ENCODE results near the gene KCNG2.

The KCNG2 gene

DNA sequence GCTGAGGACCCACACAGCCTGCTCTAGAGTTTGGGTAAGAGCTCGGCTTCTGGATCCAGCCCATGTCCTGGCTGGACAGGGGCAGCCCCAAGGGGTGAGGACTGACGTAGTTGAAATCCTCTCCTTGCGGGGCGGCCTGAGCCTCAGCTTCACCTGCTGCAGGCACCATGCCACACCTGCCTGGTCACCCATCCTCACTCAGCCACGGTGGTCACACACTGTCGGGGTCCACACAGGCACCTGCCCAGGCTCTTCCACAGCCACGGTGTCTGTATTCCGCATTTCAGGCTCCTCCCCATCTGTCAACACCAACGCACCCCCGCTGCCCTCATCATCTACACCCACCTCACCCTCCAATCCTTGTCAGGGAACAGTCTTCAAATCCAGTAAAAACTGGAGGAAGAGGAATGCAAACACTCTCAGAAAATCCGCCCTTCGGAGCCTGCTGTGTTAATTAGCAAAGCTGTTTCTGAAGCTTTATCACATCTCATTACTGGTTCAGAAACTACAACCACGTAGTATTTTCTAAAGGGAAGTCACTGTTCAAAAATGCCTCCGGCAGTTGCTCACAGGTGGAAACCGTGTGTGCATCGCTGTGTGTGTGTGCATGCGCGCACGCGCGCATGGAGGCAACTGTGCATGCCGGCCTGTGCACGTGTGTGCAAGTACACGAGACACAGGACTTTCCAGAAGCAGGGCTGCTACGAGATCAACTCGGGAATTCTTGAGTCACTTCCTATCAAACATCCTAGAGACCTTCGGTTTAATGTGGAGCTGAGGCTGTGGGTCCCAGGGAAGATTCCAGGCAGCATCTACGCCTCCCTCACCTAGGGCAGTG lies 115.5 kb downstream of the KCNG2 start:
- DNase-seq: no peak

DNA sequence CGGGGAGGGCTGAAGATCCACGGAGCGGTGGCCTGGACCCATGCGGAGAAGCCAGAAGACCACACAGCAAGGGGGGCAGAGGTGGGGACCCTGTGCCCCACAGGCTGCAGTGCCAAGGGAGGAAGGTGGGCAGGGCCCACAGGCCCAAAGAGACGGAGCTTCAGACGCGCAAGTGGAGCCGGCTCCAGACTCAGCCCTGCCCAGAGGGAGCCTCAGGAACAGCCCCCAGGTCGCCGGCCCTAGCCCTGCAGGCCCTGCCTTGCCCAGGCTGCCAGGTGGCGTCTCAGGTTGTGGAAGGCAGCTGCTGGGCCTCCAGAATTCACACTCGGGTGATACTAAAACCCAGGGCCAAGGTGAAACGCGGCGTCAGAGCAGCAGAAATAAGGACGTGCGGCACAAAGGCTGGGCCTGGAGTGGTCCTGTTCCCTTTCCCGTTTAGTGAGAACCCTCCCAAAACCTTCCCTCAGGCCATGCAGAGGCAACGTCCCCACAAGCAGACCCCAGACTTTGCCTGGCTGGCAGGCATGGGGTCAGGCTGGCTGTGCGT lies 116.9 kb downstream of the KCNG2 start:
- no peak for DNase-seq

DNA sequence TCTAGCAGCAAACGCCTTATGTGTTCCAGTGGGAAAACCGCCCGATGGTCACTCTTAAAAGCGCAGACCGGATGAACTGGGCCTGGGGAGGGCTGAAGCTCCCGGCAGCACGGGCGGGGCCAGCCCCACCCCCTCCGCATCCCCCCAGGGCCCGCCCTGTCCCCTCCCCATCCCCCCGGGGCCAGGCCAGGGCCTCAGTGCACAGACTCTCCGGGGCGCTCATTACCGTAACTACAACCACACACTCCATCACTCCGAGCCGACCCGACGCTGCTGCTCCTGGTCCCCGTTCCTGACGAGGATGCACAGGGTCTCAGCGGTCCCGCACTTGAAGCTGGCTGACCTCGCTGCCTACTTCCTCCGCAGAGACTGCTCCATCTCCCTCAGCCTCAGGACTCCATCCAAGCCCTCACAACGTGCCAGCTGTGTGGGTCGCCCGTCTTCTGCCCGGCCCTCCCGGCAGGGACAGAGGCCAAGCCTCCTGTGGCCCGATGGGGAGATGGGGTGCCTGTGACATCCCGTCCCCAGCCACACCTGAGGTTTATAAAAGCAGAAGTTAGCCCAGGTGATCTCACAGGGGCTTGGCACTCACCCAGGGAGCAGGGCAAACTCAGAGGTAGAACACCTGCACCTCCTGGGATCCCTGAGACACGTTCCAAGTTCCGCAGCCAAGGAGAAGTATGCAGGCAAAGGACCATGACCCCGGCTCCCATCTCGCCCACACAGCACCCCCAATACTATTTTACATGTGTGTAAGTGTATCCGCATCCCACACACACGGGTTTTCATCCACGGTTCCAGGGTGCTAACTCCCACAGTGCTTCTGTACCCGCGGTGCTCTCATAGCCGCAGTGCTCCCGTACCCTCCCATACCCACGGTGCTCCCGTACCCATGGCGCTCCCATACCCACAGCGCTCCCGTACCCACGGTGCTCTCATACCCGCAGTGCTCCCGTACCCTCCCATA lies 117.7 kb downstream of the KCNG2 start:
- no peak for DNase-seq

DNA sequence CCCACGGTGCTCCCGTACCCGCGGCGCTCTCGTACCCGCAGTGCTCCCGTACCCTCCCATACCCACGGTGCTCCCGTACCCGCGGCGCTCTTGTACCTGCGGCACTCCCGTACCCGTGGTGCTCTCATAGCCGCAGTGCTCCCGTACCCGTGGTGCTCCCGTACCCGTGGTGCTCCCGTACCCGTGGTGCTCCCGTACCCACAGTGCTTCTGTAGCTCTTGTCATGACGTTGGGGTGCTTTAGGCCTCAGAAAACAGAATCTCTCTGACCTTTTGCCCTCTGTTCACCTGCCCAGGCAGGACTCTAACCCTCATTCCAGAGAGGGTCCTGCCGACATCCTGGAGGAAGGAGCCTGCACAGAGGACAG lies 118.4 kb downstream of the KCNG2 start:
- DNase-seq: no peak

DNA sequence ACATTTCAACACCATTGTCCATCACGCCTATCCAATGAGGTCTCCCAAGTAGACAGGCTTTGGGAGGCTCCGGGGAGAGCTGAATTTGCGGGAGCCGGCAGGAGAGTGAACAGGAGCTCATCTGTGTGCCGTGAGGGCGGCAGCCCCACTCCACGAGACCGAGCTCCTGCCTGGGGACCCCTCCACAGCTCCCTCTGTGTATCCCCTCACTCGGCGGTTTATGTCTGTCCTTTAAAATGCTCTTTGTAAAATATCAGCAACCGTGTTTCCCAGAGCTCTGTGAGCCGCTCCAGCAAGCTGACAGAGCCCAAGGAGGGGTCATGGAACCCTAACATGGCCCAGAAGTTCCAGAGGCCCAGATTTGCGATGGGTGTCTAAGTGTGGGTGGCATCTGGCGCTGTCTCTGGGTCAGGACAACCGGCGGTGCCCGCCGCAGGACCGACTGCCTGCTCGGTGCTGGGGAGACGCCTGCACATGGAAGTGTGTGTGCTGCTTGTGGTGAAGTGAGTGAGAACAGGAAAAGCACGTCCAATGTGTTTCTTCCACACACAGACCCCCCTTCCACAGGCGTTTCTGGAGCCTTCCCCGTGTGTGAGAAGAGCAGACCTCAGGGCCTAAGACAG lies 118.9 kb downstream of the KCNG2 start:
- DNase-seq: no peak

DNA sequence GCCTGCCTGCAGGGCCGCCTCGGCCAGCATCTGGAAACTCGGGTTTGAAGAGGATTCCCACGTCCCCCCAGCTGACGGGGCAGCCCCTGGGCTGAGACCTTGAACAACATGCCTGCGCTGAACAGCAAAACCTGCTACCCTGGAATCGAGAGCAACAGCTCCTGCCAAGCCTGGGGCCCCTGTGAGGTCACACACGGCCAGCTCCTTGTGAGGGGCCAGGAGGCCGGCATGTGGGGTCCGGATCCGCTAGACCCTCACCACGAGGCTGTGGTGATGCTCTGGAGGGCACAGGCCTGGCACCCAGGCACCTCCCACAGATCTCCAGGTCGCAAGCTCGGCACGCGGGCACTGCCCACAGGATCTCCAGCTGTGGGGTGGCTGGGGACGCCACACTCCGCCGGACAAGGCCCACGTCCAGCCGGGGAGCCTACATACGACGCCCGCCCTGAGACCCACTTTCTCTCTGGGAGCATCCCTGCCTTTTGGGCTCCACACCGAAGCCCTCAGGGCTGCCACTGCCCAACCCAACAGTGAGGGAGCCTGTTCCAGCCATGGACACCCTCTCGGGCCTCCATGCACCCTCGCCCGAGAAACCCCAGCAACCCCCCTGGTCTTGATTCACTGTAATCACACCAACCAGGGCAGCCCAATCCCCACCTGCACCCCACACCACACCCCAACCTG lies 119.6 kb downstream of the KCNG2 start:
- DNase-seq: no peak

DNA sequence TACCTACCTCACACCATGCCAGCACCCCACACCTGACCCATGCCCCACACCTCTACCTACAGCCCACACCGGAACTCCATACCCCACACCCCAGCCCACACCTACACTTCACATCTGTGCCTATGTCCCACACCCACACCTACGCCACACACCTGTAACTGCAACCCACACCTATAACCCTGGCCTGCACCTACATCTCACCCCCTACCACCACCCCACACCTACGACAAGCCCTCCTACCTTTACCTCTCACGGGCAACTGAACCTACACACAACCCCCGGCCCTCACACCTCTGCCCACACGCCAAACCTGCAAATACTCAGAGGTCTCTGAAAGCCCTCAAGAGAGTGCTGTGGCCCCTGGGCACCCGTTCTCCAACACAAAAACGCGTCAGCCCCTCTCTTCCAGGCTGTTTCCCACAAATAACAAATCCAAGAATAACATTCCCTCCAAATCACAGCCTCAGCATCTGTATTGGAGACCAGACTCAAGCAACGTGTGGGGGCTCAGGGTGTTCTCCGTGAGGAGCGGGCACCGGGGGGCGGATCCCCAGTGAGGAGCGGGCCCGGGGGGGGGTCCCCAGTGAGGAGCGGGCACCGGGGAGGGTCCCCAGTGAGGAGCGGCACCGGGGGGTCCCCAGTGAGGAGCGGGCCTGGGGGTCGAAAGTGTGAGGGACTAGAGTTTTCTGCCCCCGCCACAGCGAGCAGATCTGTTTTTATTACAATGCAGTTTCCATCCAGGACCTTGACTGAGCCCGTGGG lies 120.3 kb downstream of the KCNG2 start:
- no peak for DNase-seq

DNA sequence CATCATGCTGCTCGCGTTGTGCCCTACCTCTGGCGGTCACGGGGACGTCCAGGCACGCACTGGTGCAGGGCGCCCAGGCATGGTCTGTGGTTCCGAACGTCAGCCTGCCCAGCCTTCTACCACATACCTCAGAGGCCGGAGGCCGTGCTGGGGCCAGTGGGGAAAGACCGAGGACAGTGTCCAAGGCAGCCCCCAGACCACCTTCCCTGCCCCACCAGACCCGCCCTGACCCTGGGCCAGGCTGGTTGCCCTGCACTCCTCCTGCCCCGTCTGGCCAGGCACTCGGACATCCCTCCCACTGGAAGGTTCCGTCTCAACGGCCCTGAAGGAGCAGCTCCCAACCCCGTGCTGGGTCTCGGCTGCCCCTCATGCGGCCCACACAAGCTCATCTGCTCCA lies 120.9 kb downstream of the KCNG2 start:
- no peak for DNase-seq

DNA sequence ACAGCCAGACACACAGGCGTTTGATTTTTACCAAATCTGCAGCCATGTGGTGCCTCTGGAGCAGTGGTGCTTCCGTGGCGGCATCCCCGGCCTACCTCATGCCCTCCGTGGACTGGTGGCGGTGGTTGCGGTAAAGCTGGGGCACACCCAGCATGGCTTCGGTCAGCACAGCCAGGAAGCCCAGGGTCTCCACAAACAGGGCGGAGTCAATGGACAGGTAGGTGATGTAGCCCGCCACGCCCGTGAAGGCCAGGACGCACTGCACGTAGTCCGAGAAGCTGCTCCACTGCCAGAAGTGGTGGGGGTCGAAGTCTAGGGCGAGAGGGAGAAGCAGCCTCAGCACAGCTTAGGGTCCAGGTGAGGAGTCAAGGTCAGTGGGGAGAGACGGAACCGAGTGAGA lies 121.4 kb downstream of the KCNG2 start:
- DNase-seq: no peak

DNA sequence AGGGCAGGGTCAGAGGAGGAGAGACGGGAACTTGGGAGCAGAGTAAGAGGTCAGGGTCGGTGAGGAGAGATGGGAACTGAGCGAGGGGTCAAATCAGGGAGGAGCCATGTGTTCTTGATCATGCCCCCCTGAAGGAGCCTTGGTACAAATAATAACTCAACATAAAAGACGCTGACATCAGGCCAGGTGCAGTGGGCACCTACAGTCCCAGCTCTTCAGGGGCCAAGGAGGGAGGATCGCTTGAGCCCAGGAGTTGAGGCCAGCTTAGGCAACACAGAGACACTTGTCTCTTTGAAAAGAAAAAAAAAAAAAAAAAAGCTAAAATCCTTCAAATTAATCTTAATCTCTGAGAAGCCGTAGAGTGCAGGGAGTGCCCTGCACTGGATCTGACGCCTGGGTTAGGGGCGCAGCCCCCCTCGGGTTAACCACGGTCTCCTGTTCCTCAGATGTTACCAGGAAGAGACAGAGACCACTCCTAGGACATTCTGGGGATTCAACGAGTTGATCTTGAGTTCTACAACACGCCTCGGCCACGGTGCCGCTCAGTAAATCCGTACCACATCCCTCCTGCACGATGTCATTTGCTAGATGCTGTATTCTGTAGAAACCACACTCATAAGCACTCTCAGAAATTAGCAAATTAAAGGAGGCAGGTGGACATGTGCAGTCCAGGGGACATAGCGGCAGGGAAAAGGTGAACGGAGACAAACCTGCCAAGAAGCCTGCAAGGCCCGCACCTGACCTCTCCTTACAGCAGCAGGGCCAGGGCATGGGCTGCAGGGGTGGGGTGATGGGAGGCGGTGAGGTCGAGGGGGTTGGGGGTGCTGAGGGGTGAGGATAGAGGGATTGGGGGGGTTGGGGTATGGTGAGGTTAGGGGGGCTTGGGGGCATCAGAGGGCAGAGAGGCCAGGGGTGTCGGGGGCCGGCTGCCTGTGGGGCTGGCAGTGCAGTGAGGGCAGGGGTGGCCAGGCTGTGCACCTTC lies 124.5 kb downstream of the KCNG2 start:
- DNase-seq: no peak

DNA sequence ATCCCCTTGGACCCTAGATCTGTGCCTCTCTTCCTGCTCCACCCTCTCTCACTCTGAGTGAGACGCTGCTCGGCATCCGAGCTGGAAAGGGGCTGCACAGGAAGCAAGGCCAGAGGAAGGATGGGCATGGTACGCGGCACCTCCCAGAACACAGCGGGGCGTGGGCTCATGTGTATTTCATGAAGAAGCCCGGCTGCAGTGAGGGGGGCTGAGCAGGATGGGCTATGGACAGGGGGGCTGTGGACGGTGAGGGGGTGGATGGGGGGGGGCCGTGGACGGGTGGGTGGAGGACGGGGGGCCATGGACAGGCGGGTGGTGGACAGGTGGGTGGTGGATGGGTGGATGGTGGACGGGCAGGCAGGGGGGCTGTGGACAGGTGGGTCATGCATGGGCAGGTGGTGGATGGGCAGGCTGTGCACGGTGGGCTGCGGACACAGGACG lies 125.3 kb downstream of the KCNG2 start:
- no peak for DNase-seq

DNA sequence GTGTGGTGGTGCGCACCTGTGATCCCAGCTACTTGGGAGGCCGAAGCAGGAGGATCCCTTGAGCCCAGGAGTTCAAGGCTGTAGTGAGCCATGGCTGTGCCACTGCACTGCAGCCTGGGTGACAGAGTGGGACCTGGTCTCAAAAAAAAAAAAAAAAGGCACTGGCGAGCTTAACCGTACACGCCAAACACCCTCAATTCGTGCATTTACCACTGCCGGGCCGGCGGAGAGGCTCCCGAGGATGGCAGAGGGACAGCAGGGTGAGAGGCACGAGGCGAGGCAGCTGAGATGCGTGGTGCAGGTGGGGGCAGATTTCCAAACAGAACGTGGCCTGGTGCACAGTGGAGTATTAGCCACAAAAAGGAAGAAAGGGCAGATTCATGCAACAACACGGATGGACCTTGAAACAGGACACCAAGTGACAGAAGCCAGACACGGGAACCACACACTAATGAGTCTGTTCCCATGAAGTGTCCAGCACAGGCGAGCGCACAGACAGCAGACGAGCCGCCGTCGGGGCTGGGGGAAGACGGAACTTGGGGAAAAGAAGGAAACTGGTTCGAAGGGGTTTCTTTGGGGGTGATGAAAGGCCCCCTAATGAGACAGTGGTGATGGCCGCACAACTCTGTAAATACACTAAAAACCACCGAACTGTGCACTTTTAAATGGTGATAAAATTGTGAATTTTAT lies 126.3 kb downstream of the KCNG2 start:
- no peak for DNase-seq

DNA sequence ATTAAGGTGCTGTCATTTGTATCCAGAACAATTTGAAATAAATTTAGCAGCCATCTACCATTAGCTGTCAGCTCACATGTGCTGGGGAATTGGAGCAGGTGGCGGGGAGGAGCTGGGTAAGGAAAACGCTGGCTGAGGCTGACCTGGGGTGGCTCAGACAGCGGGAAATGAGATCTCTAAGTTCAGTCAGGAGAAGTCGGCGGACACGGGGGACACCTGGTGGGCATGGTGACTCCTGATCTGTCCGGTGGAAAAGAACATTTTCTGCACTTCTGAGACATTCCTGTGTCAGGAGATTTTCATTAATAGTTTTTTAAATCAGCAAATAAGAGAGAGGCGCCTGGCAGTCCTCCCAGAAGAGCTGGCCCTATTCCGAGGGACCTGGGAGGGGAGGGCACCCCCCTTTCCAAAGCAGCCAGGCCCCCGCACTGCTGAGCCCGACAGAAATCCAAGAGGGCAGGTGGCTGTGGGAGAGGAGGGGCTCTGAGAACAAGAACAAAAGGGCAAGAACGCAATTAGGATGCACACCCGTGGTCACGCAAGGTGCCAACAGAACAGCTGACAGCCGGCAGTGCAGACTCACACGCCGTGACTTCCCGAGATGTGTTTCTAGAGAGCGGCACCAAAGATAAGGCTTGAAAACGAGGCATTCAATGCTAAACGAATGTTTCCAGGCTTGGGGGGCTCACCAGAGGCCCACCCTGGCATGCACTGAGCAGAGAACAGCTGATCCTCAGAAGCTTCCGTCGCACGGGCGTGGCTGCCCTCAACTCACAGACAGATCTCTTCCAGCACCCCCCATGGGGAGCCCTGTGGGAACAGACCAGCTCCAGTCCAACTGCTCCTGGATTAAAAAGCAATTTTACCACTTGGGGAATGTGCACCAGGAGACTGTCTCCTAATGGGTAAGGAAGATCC lies 127.3 kb downstream of the KCNG2 start:
- DNase-seq: no peak

DNA sequence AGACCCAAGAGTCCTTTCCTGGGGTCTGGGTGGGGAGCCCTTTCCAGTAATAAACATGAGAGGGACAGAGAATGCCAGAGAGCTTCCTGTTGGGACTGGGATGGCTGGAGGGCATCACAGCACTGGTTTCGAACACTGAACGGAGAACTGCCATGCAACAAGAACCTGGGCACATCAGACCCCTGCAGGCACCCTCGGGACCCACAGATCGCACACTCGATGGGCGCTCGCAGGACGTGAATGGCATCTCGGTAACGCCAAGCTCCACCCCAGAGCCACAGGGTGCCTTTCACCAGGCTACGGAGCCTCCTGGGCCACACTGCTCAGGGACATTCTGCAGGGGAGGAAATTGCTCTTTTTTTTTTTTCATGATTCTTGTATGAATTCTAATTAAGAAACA lies 128.6 kb downstream of the KCNG2 start:
- no peak for DNase-seq

DNA sequence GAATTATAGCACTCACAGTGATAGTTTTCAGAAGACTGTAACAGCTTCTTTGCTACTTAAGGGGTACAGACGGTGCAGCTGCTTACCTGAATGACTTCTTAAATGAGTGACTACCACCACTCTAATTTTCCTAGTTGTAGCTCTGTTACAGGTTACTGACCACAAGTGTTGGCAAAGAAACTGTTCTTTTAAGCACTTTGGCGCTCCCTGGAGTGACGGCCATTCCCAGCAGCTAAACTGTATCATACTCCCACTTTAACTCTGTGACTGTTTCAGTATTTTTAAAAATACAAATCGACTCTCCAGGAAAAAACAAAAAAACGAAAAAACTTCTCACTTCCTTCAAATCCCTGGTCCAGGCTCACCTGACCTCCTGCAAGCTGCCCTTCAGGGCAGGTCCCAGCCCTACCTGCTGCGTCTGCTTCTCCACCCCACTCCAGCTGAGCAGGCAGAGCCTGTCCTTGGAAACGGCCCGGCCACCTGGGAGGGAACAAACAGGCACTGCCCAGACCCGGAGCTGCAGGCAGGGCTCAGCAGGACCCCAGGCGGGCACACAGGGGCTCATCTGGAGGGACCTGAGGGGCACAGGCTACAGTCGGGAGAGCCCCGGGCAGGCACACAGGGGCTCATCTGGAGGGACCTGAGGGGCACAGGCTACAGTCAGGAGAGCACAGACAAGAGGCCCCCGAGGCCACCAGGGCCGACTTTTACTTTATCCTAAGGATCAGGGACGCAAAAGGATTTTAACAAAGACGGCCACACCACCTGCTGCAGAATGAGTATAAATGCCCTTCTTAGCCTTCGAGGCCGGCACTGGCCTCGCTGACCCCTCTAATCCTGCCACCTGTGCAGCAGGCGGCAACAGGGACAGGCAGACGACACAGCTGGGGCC lies 129.2 kb downstream of the KCNG2 start:
- DNase-seq: no peak

DNA sequence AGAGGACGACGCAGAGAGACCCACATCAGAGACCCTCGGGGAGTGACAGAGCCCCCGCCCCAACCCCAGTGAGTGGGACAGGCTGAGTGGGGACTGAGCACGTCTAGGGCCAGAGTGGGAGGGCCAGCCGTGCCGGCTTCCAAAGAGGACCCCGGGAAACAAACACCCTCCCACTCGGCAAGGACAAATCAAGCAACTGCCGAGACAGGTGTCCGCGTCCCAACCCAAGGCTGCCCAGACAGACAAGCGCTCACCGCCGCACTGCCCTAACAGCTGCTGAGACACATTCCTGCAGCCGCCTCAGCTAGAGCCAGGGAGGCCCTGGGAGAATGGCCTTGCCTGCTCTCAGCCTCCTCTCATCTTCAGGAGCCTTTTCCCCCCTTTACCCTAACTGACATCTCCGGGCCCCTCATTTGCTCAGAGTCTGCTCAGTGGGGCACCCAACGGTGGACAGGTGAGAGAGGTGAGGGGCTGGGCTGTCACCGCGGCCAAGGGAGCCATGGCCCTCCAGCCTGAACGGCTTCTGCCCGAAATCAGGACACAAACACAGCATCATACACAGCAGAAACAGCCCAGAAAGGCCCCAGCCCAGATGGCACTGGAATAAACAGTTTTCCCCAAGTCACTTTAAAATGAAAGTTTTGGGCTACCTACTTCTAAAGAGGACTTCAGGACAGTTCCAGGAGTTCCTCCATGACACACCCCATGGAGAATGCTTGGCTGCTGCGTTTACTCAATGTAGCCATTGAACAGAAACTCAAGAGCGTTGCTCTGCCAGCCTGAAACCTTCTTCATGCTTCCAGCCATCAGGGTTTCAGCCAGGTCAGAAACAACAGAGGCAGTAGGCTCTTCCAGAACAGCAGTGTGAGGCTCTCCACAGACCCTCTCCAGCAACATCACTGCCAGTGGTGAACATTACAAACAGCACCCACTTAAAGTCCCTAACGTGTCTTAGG lies 130.1 kb downstream of the KCNG2 start:
- no peak for DNase-seq

All from DMS153 (cell line).